Colonic mucosa (tissue), 4 donors: ENCODE measurements around the gene PIP5K1B. TPM values are rescaled to one million over a fixed set of nuclear protein-coding genes. Genes with fewer than 3 reads are reported as not detected.

ENCODE experiments used
- DNase-seq: peaks from one replicate; pipeline ENCODE4 v3.0.0-alpha.2; 2020
- H3K27ac ChIP-seq: fragments of 200-600 bp; one replicate; pipeline ENCODE4 v1.8.0; 2021
- H3K27me3 ChIP-seq: fragments of 200-600 bp; one replicate; pipeline ENCODE4 v1.8.0; 2021
- H3K36me3 ChIP-seq: fragments of 200-600 bp; one replicate; pipeline ENCODE4 v1.8.0; 2021
- H3K4me1 ChIP-seq: fragments of 200-600 bp; one replicate; pipeline ENCODE4 v1.8.0; 2021; ENCODE audit warnings: mild to moderate bottlenecking
- H3K4me3 ChIP-seq: fragments of 200-600 bp; one replicate; pipeline ENCODE4 v1.8.0; 2021
- H3K9ac ChIP-seq, 2 donors: one replicate each; pipeline ENCODE4 v1.7.0; 2013; ENCODE audit warnings: control low read depth in 2 of 2, low read depth in 2 of 2, low read length in 2 of 2
- H3K9me3 ChIP-seq: fragments of 200-600 bp; one replicate; pipeline ENCODE4 v1.8.0; 2021
- intact Hi-C: fragments of 100-400 bp; cut with DNase I; formaldehyde crosslinking; loops from one replicate; pipeline ENCODE4 v1.14.1; 2022
- total RNA-seq, 2 donors: library from RNA; stranded (reverse); fragmentation: NEBNext Ultra II Directional in 1 of 2; extraction: Animal tissue kit (Norgen Biotek cat#: 25700) in 1 of 2; gene quantifications; one replicate each; pipeline ENCODE4 v1.2.1, GENCODE V29; 2021
- TF ChIP-seq, protein P1 (sequence below): fragments of 200-600 bp; IDR thresholded peaks from one replicate; pipeline ENCODE4 v1.8.0; 2022; ENCODE audit warnings: antibody characterized with exemption, mild to moderate bottlenecking
- donor health status: healthy.
- donor health status: DM: no; HTN: no; CAD: no.
- donor health status: DM: no; HTN: no; CAD: no.

PIP5K1B gene
- total RNA-seq, 2 donors from 2014 or later: 59.2 to 74.2 TPM

GRCh38 chr9:68779558-68780379 is 74.7 kb downstream of the PIP5K1B start:
- Histone ChIP-seq H3K27me3 (no peaks in the 10 kb centered on the region), H3K36me3 (no peaks in the 10 kb centered on the region), H3K27ac (peak overlapping the region; percentile 91), H3K9me3 (no peaks in the 10 kb centered on the region), H3K4me3 (peak overlapping the region; percentile 74), H3K9ac (peak overlapping the region; percentile 60 to 86), H3K4me1 (peaks cover 9% of the 10 kb centered on the region)
- peak; percentile 95 for DNase-seq
- intact Hi-C loops: loop anchor here (5.0 kb wide), 1 partner anchor 77 kb away; no protein-coding TSS in a partner anchor
- TF ChIP-seq, protein P1, sequence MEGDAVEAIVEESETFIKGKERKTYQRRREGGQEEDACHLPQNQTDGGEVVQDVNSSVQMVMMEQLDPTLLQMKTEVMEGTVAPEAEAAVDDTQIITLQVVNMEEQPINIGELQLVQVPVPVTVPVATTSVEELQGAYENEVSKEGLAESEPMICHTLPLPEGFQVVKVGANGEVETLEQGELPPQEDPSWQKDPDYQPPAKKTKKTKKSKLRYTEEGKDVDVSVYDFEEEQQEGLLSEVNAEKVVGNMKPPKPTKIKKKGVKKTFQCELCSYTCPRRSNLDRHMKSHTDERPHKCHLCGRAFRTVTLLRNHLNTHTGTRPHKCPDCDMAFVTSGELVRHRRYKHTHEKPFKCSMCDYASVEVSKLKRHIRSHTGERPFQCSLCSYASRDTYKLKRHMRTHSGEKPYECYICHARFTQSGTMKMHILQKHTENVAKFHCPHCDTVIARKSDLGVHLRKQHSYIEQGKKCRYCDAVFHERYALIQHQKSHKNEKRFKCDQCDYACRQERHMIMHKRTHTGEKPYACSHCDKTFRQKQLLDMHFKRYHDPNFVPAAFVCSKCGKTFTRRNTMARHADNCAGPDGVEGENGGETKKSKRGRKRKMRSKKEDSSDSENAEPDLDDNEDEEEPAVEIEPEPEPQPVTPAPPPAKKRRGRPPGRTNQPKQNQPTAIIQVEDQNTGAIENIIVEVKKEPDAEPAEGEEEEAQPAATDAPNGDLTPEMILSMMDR: peak; percentile 15

GRCh38 chr9:68780380-68780712 is 75.3 kb downstream of the PIP5K1B start:
- intact Hi-C loops: loop anchor here (5.0 kb wide), 1 partner anchor 78 kb away; no protein-coding TSS in a partner anchor
- Histone ChIP-seq H3K9me3 (no peaks in the 10 kb centered on the region), H3K9ac (peak overlapping the region; percentile 60 to 86), H3K4me1 (peaks cover 9% of the 10 kb centered on the region), H3K27ac (peak overlapping the region; percentile 91), H3K36me3 (no peaks in the 10 kb centered on the region), H3K27me3 (no peaks in the 10 kb centered on the region), H3K4me3 (peak overlapping the region; percentile 74)
- TF ChIP-seq, protein P1: no peak
- DNase-seq: no peak

- peaks cover 9% of the 10 kb centered on the region for H3K4me1 ChIP-seq
- intact Hi-C loops: loop anchor here (5.0 kb wide), 1 partner anchor 78 kb away; no protein-coding TSS in a partner anchor
- H3K9ac ChIP-seq: peak overlapping the region; percentile 60 to 86
- H3K27ac ChIP-seq: peak overlapping the region; percentile 91
- DNase-seq: no peak
- H3K9me3 ChIP-seq: no peaks in the 10 kb centered on the region
- H3K27me3 ChIP-seq: no peaks in the 10 kb centered on the region
- H3K36me3 ChIP-seq: no peaks in the 10 kb centered on the region
- TF ChIP-seq, protein P1: no peak
- peak overlapping the region; percentile 74 for H3K4me3 ChIP-seq
Measured at GRCh38 chr9:68780720-68781119, 75.7 kb downstream of the PIP5K1B start.

- TF ChIP-seq, protein P1: no peak
- Histone ChIP-seq H3K9ac (no peak overlapping the region), H3K27me3 (no peaks in the 10 kb centered on the region), H3K27ac (no peak overlapping the region), H3K9me3 (no peaks in the 10 kb centered on the region), H3K4me3 (no peak overlapping the region), H3K4me1 (peaks cover 9% of the 10 kb centered on the region), H3K36me3 (no peaks in the 10 kb centered on the region)
- intact Hi-C loops: loop anchor here (5.0 kb wide), 1 partner anchor 80 kb away; no protein-coding TSS in a partner anchor
- no peak for DNase-seq
Measured at GRCh38 chr9:68781928-68782327, 76.9 kb downstream of the PIP5K1B start.

GRCh38 chr9:68782546-68782945 is 77.5 kb downstream of the PIP5K1B start:
- no peaks in the 10 kb centered on the region for H3K9me3 ChIP-seq
- no peaks in the 10 kb centered on the region for H3K27me3 ChIP-seq
- H3K4me3 ChIP-seq: no peak overlapping the region
- no peak overlapping the region for H3K9ac ChIP-seq
- intact Hi-C loops: loop anchor here (5.0 kb wide), 1 partner anchor 80 kb away; no protein-coding TSS in a partner anchor
- H3K4me1 ChIP-seq: peaks cover 9% of the 10 kb centered on the region
- no peak for DNase-seq
- H3K27ac ChIP-seq: no peak overlapping the region
- no peaks in the 10 kb centered on the region for H3K36me3 ChIP-seq
- TF ChIP-seq, protein P1: no peak
